Measurements from ENCODE around the gene GOSR2.

The GOSR2 gene

GRCh38 chr17:46991617-46992016 is 68.7 kb downstream of the GOSR2 start:
- no peak for DNase-seq (ENCODE audit: low spot score)

All from D341Med (cell line).